K562 (cell line): Measurements from ENCODE around the gene DHCR24. TPM values are rescaled to one million over a fixed set of nuclear protein-coding genes. Genes with fewer than 3 reads are reported as not detected.

Source experiments
- BHLHE40 ChIP-seq: IDR thresholded peaks from 2 replicates; pipeline ENCODE4 v1.6.1; 2011; ENCODE audit warnings: low read length, improper control_type of control experiment
- CEBPG ChIP-seq, 3 experiments: fragments of 200-800 bp in 1 of 3; sonication (Bioruptor generic) in 1 of 3; sonication (generic) in 1 of 3; formaldehyde crosslinking in 1 of 3; IDR thresholded peaks in 2 of 3; conservative IDR thresholded peaks in 1 of 3; 2 replicates each; pipeline versions ENCODE4 v1.6.1 to v1.8.0; 2016 to 2022; ENCODE audit warnings: missing compliant biosample characterization in 2 of 3, missing genetic modification characterization in 2 of 3, mild to moderate bottlenecking in 1 of 3, missing genetic modification reagents in 1 of 3
- CLOCK ChIP-seq: fragments of 250-450 bp; sonication (Bioruptor Pico); IDR thresholded peaks from 2 replicates; pipeline ENCODE4 v1.4.0; 2020; ENCODE audit warnings: mild to moderate bottlenecking, moderate library complexity, borderline replicate concordance
- HNRNPLL ChIP-seq: fragments of 200-400 bp; formaldehyde crosslinking; IDR thresholded peaks from 2 replicates; pipeline ENCODE4 v1.6.1; 2017; ENCODE audit warnings: low read length, low read depth, mild to moderate bottlenecking; ENCODE audit not compliant: poor library complexity, severe bottlenecking
- KDM1A ChIP-seq, 2 experiments: fragments of 450-650 bp; IDR thresholded peaks; 2 replicates each; pipeline ENCODE4 v1.6.1; 2016; ENCODE audit warnings: mild to moderate bottlenecking in 2 of 2
- MGA ChIP-seq: fragments of 450-650 bp; IDR thresholded peaks from 2 replicates; pipeline ENCODE4 v1.6.1; 2016; ENCODE audit warnings: mild to moderate bottlenecking, moderate library complexity
- MTA2 ChIP-seq: fragments of 450-650 bp; IDR thresholded peaks from 2 replicates; pipeline ENCODE4 v1.6.1; 2016; ENCODE audit warnings: low read depth
- STAT5A ChIP-seq: IDR thresholded peaks from 2 replicates; pipeline ENCODE4 v1.6.1; 2012; ENCODE audit warnings: low read length, inconsistent platforms, borderline replicate concordance
- U2AF2 ChIP-seq: fragments of 200-400 bp; formaldehyde crosslinking; optimal IDR thresholded peaks from 2 replicates; pipeline ENCODE3; 2017; ENCODE audit warnings: low read depth, mild to moderate bottlenecking, low read length
- ZBTB49 ChIP-seq: sonication (generic); formaldehyde crosslinking; IDR thresholded peaks from 2 replicates; pipeline ENCODE4 v1.8.0; 2022; ENCODE audit warnings: missing genetic modification reagents, mild to moderate bottlenecking, borderline replicate concordance
- polyA plus RNA-seq, 8 experiments: library from polyadenylated mRNA; depleted of rRNA in 4 of 8; stranded (reverse) in 5 of 8; unstranded in 3 of 8; fragments of >200 nt; fragmentation: Nextera tagmentation in 2 of 8; fragmentation: Illumina TruSeq in 1 of 8; extraction: Ambion mirVana in 2 of 8; extraction: Trizol in 1 of 8; gene quantifications; 2 replicates each; pipeline versions ENCODE4 v1.2.1 to v1.2.3, GENCODE V29; 2011 to 2014; ENCODE audit warnings: inconsistent platforms in 1 of 8, missing spikeins in 1 of 8
- total RNA-seq, 7 experiments: library from RNA; depleted of rRNA in 6 of 7; stranded (reverse); fragments of >200 nt in 6 of 7; fragmentation: Illumina TruSeq in 2 of 7; extraction: Trizol in 2 of 7; gene quantifications; 2 replicates each; pipeline versions ENCODE4 v1.2.1 to v1.2.3, GENCODE V29; 2011 to 2021; ENCODE audit warnings: low replicate concordance in 1 of 7

The DHCR24 gene
- total and polyA plus RNA-seq, 9 of the 15 experiments (the other 6 are each of a cell fraction or from before 2014, with no cell fraction given): 23.4 to 161 (median 79.9) TPM

- no peak for TF ChIP-seq STAT5A
- no peak for TF ChIP-seq U2AF2
- 0 out of 2 replicates have a peak, but pooled peaks have one; percentile 13 for TF ChIP-seq BHLHE40
- no peak for TF ChIP-seq CLOCK (CRISPR knock-in tag)
- TF ChIP-seq MGA: no peak
- TF ChIP-seq HNRNPLL: no peak
- no peak for TF ChIP-seq MTA2
- TF ChIP-seq KDM1A (IDR thresholded peaks at IDR 0.05): 0 out of 4 replicates have a peak, but pooled peaks of 1 of the 2 experiments have one; percentile 17
- TF ChIP-seq ZBTB49: no peak
- TF ChIP-seq CEBPG (CRISPR knock-in tag; IDR thresholded peaks at IDR 0.05): no peak
- 0 out of 4 replicates have a peak, but pooled peaks of 1 of the 2 experiments have one; percentile 8 for TF ChIP-seq CEBPG (tag; conservative IDR thresholded peaks at IDR 0.05 in 1 of 2, IDR thresholded peaks at IDR 0.05 in 1 of 2)
Measured at GRCh38 chr1:54884135-54884586, 2.8 kb downstream of the DHCR24 start (continued).
